Small intestine (tissue), 16 donors: ENCODE data around the gene DNAJB5. TPM values are rescaled to one million over a fixed set of nuclear protein-coding genes. Genes with fewer than 3 reads are reported as not detected.
"Not testable (repeated sequence)": the region's sequence is repeated elsewhere in the genome, so short reads cannot be mapped to it uniquely, and the experiment has no call there.

Experiments
- DNase-seq, 2 donors: peaks; one replicate each; pipeline versions ENCODE4 v3.0.0 to v3.0.0-alpha.2; 2013
- FAIRE-seq: peaks from 2 replicates; lab custom pipeline; 2012; peaks lifted over from hg19 to GRCh38; lab: Jason Lieb, UNC
- H3K27ac ChIP-seq, 3 donors: one replicate each; pipeline ENCODE4 v1.5.1; 2013; ENCODE audit warnings: low read length in 2 of 3, mild to moderate bottlenecking in 2 of 3, control low read depth in 1 of 3, inconsistent platforms in 1 of 3, low read depth in 1 of 3, moderate library complexity in 1 of 3
- H3K27me3 ChIP-seq, 3 donors: one replicate each; pipeline ENCODE4 v1.6.1; 2013; ENCODE audit warnings: low read length in 3 of 3, inconsistent platforms in 1 of 3; ENCODE audit not compliant: control insufficient read depth in 3 of 3, insufficient read depth in 3 of 3
- H3K36me3 ChIP-seq, 3 donors: one replicate each; pipeline ENCODE4 v1.6.1; 2013; ENCODE audit warnings: low read length in 3 of 3, inconsistent platforms in 1 of 3, low read depth in 1 of 3, mild to moderate bottlenecking in 1 of 3, moderate library complexity in 1 of 3; ENCODE audit not compliant: control insufficient read depth in 3 of 3, insufficient read depth in 2 of 3
- H3K4me1 ChIP-seq, 3 donors: one replicate each; pipeline ENCODE4 v1.6.1; 2013; ENCODE audit warnings: low read length in 2 of 3, inconsistent platforms in 1 of 3, low read depth in 1 of 3, mild to moderate bottlenecking in 1 of 3, moderate library complexity in 1 of 3; ENCODE audit not compliant: control insufficient read depth in 3 of 3, insufficient read depth in 2 of 3
- H3K4me3 ChIP-seq, 3 donors: one replicate each; pipeline ENCODE4 v1.5.1; 2013; ENCODE audit warnings: low read length in 3 of 3, control low read depth in 1 of 3, inconsistent platforms in 1 of 3, low read depth in 1 of 3, mild to moderate bottlenecking in 1 of 3, moderate library complexity in 1 of 3
- H3K9me3 ChIP-seq, 2 donors: one replicate each; pipeline ENCODE4 v1.6.1; 2013; ENCODE audit warnings: low read depth in 1 of 2, low read length in 1 of 2; ENCODE audit not compliant: control insufficient read depth in 2 of 2, insufficient read depth in 1 of 2
- WGBS, 3 donors: extraction: QIAGEN DNeasy Blood & Tissue Kit; methylation state at CpG; one replicate each; pipeline ENCODE4 v1.1.7; 2013; 5-methylcytosine and 5-hydroxymethylcytosine counted together
- long read RNA-seq, 10 donors: transcript quantifications; one replicate each; lab custom pipeline, GENCODE V29; 2026
- polyA plus RNA-seq, 4 donors: library from polyadenylated mRNA; stranded (reverse) in 3 of 4; unstranded in 1 of 4; fragments of 200-250 nt in 3 of 4; fragments of 120-200 nt in 1 of 4; gene quantifications; one replicate each; pipeline versions ENCODE4 v1.2.1 to v1.2.3, GENCODE V29; 2013
- donor health status: healthy with polysubstance abuse.
- donor health status: control.
- donor health status: control.
- donor health status: Bipolar disorder and iron deficiency.
- donor health status: healthy.

The DNAJB5 gene
- polyA plus RNA-seq: 1 to 10 TPM; 2.2 to 6.8 (median 4.1) TPM
- long read RNA-seq, donor 1, partial matches to known transcripts: 0 of 5 reads
- long read RNA-seq, donor 1, other reads (novel, unspliced or antisense): 0 of 5 reads
- long read RNA-seq, donor 2, partial matches to known transcripts: 0 of 1 reads
- long read RNA-seq, donor 2, other reads (novel, unspliced or antisense): 0 of 1 reads
- long read RNA-seq, donor 3, partial matches to known transcripts: 5 of 8 reads
- long read RNA-seq, donor 3, other reads (novel, unspliced or antisense): 0 of 8 reads
- long read RNA-seq, donor 4, partial matches to known transcripts: 0 of 1 reads
- long read RNA-seq, donor 4, other reads (novel, unspliced or antisense): 0 of 1 reads
- long read RNA-seq, donor 5, partial matches to known transcripts: 0 of 1 reads
- long read RNA-seq, donor 5, other reads (novel, unspliced or antisense): 0 of 1 reads
- long read RNA-seq, donor 6, full-length matches to known transcripts: 4 of 4 reads
- long read RNA-seq, donor 6, partial matches to known transcripts: 0 of 4 reads
- long read RNA-seq, donor 6, other reads (novel, unspliced or antisense): 0 of 4 reads
- long read RNA-seq, donor 7, full-length matches to known transcripts: 39 of 118 reads
- long read RNA-seq, donor 7, partial matches to known transcripts: 79 of 118 reads
- long read RNA-seq, donor 7, other reads (novel, unspliced or antisense): 0 of 118 reads
- long read RNA-seq, donor 8, partial matches to known transcripts: 0 of 2 reads
- long read RNA-seq, donor 8, other reads (novel, unspliced or antisense): 0 of 2 reads
- long read RNA-seq, donor 9, partial matches to known transcripts: 0 of 1 reads
- long read RNA-seq, donor 9, other reads (novel, unspliced or antisense): 0 of 1 reads
- long read RNA-seq, donor 10, full-length matches to known transcripts: 11 of 18 reads
- long read RNA-seq, donor 10, partial matches to known transcripts: 7 of 18 reads
- long read RNA-seq, donor 10, other reads (novel, unspliced or antisense): 0 of 18 reads

- Histone ChIP-seq H3K9me3 (no peaks in the 10 kb centered on the region), H3K4me1 (peaks cover 0 to 24% (median 0%) of the 10 kb centered on the region in 3 donors), H3K27me3 (peaks cover 0 to 10% (median 0%) of the 10 kb centered on the region in 3 donors), H3K4me3 (peak within 1 kb of the TSS; percentile 52 to 91 (median 81)), H3K36me3 (no peaks in the 10 kb centered on the region), H3K27ac (peak within 1 kb of the TSS; percentile 68 to 91 (median 86))
- peak; percentile 99 to 100 for DNase-seq
- 0 to 1% (median 1%) methylated on average over 61 to 65 of the region's 65 CpGs for WGBS, 3 donors
- FAIRE-seq: peak; percentile 15
These were observed at the start of gene DNAJB5 for GRCh38 chr9:34989003-34989945. Gene DNAJB5, plus strand, starts transcription at chr9:34989745. Its CDS starts 886 bp downstream, at chr9:34990631.

GRCh38 chr9:34939989-34940388, 49.6 kb upstream of the DNAJB5 start:
- DNase-seq: peak in 1 of 2 donors; percentile 71
- Histone ChIP-seq H3K4me1 (peaks cover 0 to 36% (median 0%) of the 10 kb centered on the region in 3 donors), H3K27ac (peak overlapping the region in 1 of 3 donors; percentile 54)
- H3K27me3 ChIP-seq, H3K9me3 ChIP-seq, H3K36me3 ChIP-seq, H3K4me3 ChIP-seq, FAIRE-seq: not testable (repeated sequence)

- H3K9me3 ChIP-seq: no peaks in the 10 kb centered on the region
- DNase-seq (peak in 1 of 2 donors; percentile 70), FAIRE-seq (no peak)
- H3K27me3 ChIP-seq: no peaks in the 10 kb centered on the region
- no peaks in the 10 kb centered on the region for H3K36me3 ChIP-seq
- peak overlapping the region in 1 of 3 donors; percentile 36 for H3K27ac ChIP-seq
- peaks cover 0 to 3% (median 0%) of the 10 kb centered on the region in 3 donors for H3K4me1 ChIP-seq
- WGBS, 3 donors: 13 to 58% (median 37%) methylated on average over 2 of the region's 2 CpGs
- H3K4me3 ChIP-seq: no peak overlapping the region
These were observed 41.1 kb upstream of the DNAJB5 start for GRCh38 chr9:34948451-34948850.

- peaks cover 2 to 14% (median 9%) of the 10 kb centered on the region in 3 donors for H3K27me3 ChIP-seq
- H3K9me3 ChIP-seq: no peaks in the 10 kb centered on the region
- H3K4me3 ChIP-seq: no peak overlapping the region
- no peak for FAIRE-seq
- WGBS, 3 donors: 91 to 95% (median 93%) methylated on average over 2 of the region's 2 CpGs
- no peaks in the 10 kb centered on the region for H3K4me1 ChIP-seq
- no peak overlapping the region for H3K27ac ChIP-seq
- H3K36me3 ChIP-seq: no peaks in the 10 kb centered on the region
- DNase-seq: no peak
These were observed 35.3 kb upstream of the DNAJB5 start for GRCh38 chr9:34954225-34954624.

- FAIRE-seq, H3K9me3 ChIP-seq, H3K36me3 ChIP-seq, DNase-seq, H3K4me1 ChIP-seq, H3K27ac ChIP-seq, H3K4me3 ChIP-seq: not testable (repeated sequence)
- WGBS, 3 donors: 87 to 96% (median 92%) methylated on average over 7 of the region's 7 CpGs
- H3K27me3 ChIP-seq: peaks cover 2 to 31% (median 12%) of the 10 kb centered on the region in 3 donors
These were observed 33.5 kb upstream of the DNAJB5 start for GRCh38 chr9:34956066-34956465.

- FAIRE-seq: no peak
- Histone ChIP-seq H3K36me3 (no peaks in the 10 kb centered on the region), H3K27ac (no peak overlapping the region), H3K4me1 (no peaks in the 10 kb centered on the region), H3K4me3 (no peak overlapping the region), H3K9me3 (no peaks in the 10 kb centered on the region), H3K27me3 (peaks cover 2 to 31% (median 12%) of the 10 kb centered on the region in 3 donors)
- 71 to 81% (median 78%) methylated on average over 4 of the region's 4 CpGs for WGBS, 3 donors
- DNase-seq: no peak
These were observed 32.9 kb upstream of the DNAJB5 start for GRCh38 chr9:34956648-34957047.

- DNase-seq: peak in 1 of 2 donors; percentile 60
- H3K27me3 ChIP-seq: peaks cover 2 to 38% (median 14%) of the 10 kb centered on the region in 3 donors
- H3K4me1 ChIP-seq: no peaks in the 10 kb centered on the region
- no peaks in the 10 kb centered on the region for H3K9me3 ChIP-seq
- WGBS, 3 donors: 1 to 3% (median 2%) methylated on average over 51 to 116 of the region's 116 CpGs
- no peak within 1 kb of the TSS for H3K27ac ChIP-seq
- no peak for FAIRE-seq
- peak within 1 kb of the TSS in 2 of 3 donors; percentile 29 to 55 for H3K4me3 ChIP-seq
- H3K36me3 ChIP-seq: no peaks in the 10 kb centered on the region
These were observed 31.8 kb upstream of the DNAJB5 start, which contains the start of gene PHF24 for GRCh38 chr9:34957492-34958410. Gene PHF24, plus strand, starts transcription at chr9:34958285. Its CDS starts 13,014 bp downstream, at chr9:34971299.
